ENCODE measurements around the gene AHNAK2.

DNA sequence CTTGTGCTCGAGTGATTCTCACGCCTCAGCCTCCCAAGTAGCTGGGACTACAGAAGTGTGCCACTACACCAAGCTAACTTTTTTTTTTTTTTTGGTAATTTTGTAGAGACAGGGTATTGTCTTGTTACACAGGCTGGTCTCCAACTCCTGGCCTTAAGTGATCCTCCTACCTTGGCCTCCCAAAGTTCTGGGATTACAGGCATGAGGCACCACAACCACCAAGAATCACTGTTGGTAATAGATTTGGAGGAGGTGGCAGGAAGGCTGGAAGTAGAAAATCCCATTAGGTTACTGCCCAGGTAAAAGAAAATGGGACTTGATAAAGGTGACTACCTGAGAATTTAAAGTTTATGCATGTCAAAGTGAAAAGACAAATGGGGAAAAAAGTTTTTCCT, 44.1 kb upstream of the AHNAK2 start:
- no peak for TF ChIP-seq EZH2 (IDR thresholded peaks at IDR 0.05; ENCODE audit: insufficient read depth, poor library complexity, severe bottlenecking)
- TF ChIP-seq EZH2phosphoT487 (IDR thresholded peaks at IDR 0.05; ENCODE audit: insufficient read depth, low read depth): no peak
